Measurements from ENCODE around the gene AGO3. TPM values are rescaled to one million over a fixed set of nuclear protein-coding genes. Genes with fewer than 3 reads are reported as not detected.

The AGO3 gene
- total and polyA plus RNA-seq, 2 of the 13 experiments (the other 11 are each of a cell fraction or from before 2014, with no cell fraction given) = 21.2 to 27.1 TPM

GRCh38 chr1:36109041-36109679, 178.3 kb downstream of the AGO3 start:
- FAIRE-seq = no peak

More at GRCh38 chr1:36109041-36109679, 178.3 kb downstream of the AGO3 start:
- DNase-seq (ENCODE audit: low spot score) = no peak
- Histone ChIP-seq H3K4me1 (ENCODE audit: insufficient read depth, low read length) (peaks cover 33% of the 10 kb centered on the region), H3K9me3 (ENCODE audit: low read length) (no peaks in the 10 kb centered on the region), H3K79me2 (ENCODE audit: insufficient read depth, low read length) (no peaks in the 10 kb centered on the region), H4K20me1 (ENCODE audit: insufficient read depth, low read length) (no peaks in the 10 kb centered on the region), H2AFZ (ENCODE audit: low read length) (no peak overlapping the region), H3K9ac (ENCODE audit: insufficient read depth, low read depth, low read length) (no peak overlapping the region), H3K27me3 (ENCODE audit: control insufficient read depth in 1 of 2, insufficient read depth in 2 of 2, low read length in 2 of 2) (peaks cover 4 to 24% of the 10 kb centered on the region in 2 experiments; a peak in 4 of 5 replicates), H3K4me3 (replicated peaks in 1 of 3; ENCODE audit: insufficient read depth in 1 of 3, low read depth in 2 of 3, low read length in 3 of 3) (no peak overlapping the region), H3K36me3 (replicated peaks in 1 of 2; ENCODE audit: control insufficient read depth in 1 of 2, insufficient read depth in 2 of 2, low read length in 2 of 2) (no peaks in the 10 kb centered on the region), H3K4me2 (ENCODE audit: low read depth, low read length) (no peak overlapping the region), H3K27ac (ENCODE audit: extremely low read length, insufficient read depth, low read length) (no peak overlapping the region)
- 43% methylated on average over 7 of the region's 11 CpGs for WGBS (ENCODE audit: low lambda C conversion rate)
- CTCF ChIA-PET (ENCODE audit: low intra/inter-chr PET ratio, low total read pairs) = no interaction called here
- TF ChIP-seq MXD4 (CRISPR knock-in tag; IDR thresholded peaks at IDR 0.05) (no peak), KLF16 (CRISPR knock-in tag; IDR thresholded peaks at IDR 0.05) (no peak), ZFP36 (IDR thresholded peaks at IDR 0.05; ENCODE audit: borderline replicate concordance, low read depth, low read length, partially characterized antibody) (no peak), ZNF280B (CRISPR knock-in tag; IDR thresholded peaks at IDR 0.05; ENCODE audit: borderline replicate concordance) (no peak), MLX (CRISPR knock-in tag; IDR thresholded peaks at IDR 0.05) (no peak), SIX1 (CRISPR knock-in tag; IDR thresholded peaks at IDR 0.05; ENCODE audit: borderline replicate concordance) (no peak), ZKSCAN8 (CRISPR knock-in tag; IDR thresholded peaks at IDR 0.05; ENCODE audit: borderline replicate concordance) (no peak), FLYWCH1 (CRISPR knock-in tag; IDR thresholded peaks at IDR 0.05) (no peak)
- TF ChIP-seq, protein P1, sequence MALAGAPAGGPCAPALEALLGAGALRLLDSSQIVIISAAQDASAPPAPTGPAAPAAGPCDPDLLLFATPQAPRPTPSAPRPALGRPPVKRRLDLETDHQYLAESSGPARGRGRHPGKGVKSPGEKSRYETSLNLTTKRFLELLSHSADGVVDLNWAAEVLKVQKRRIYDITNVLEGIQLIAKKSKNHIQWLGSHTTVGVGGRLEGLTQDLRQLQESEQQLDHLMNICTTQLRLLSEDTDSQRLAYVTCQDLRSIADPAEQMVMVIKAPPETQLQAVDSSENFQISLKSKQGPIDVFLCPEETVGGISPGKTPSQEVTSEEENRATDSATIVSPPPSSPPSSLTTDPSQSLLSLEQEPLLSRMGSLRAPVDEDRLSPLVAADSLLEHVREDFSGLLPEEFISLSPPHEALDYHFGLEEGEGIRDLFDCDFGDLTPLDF (CRISPR knock-in tag; IDR thresholded peaks at IDR 0.05) = no peak
- POLR2A ChIA-PET = no interaction called here
- in situ Hi-C loops (cut with HindIII; ENCODE audit: extremely low pct_ligation_motif_present, low pct_unique_long_range_greater_than_20kb) = no loop called here
- no TSS peak for BruUV-seq (replicated peaks)
- intact Hi-C loops (cut with micrococcal nuclease; ENCODE audit: unreplicated experiment) = no loop called here
- no peak for ATAC-seq
